Measurements from ENCODE around the gene CD248.

GRCh38 chr11:66323684-66324083 lies 6.8 kb upstream of the CD248 start:
- TF ChIP-seq, protein P1, sequence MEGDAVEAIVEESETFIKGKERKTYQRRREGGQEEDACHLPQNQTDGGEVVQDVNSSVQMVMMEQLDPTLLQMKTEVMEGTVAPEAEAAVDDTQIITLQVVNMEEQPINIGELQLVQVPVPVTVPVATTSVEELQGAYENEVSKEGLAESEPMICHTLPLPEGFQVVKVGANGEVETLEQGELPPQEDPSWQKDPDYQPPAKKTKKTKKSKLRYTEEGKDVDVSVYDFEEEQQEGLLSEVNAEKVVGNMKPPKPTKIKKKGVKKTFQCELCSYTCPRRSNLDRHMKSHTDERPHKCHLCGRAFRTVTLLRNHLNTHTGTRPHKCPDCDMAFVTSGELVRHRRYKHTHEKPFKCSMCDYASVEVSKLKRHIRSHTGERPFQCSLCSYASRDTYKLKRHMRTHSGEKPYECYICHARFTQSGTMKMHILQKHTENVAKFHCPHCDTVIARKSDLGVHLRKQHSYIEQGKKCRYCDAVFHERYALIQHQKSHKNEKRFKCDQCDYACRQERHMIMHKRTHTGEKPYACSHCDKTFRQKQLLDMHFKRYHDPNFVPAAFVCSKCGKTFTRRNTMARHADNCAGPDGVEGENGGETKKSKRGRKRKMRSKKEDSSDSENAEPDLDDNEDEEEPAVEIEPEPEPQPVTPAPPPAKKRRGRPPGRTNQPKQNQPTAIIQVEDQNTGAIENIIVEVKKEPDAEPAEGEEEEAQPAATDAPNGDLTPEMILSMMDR (IDR thresholded peaks at IDR 0.05; ENCODE audit: insufficient read depth, low read depth, low read length): no peak
- TF ChIP-seq EZH2 (IDR thresholded peaks at IDR 0.05; ENCODE audit: insufficient read depth, low read length): no peak

All from astrocyte (in vitro differentiated cells and primary cell).